ENCODE measurements around the gene GSTT2.

GRCh38 chr22:23969071-23969470 is 10.9 kb upstream of the GSTT2 start:
- no peak for TF ChIP-seq CTCF (IDR thresholded peaks at IDR 0.05; ENCODE audit: low read depth, low read length, missing input control)
- no peak for TF ChIP-seq FOXA1 (IDR thresholded peaks at IDR 0.05)
- TF ChIP-seq GABPA (IDR thresholded peaks at IDR 0.05 in 1 of 2, conservative IDR thresholded peaks at IDR 0.05 in 1 of 2): no peak
- no peak for TF ChIP-seq SP1 (IDR thresholded peaks at IDR 0.05)
- TF ChIP-seq ZBTB33 (IDR thresholded peaks at IDR 0.05): no peak

All from liver (tissue), 3 donors.